ENCODE results near the gene CFB. TPM values are rescaled to one million over a fixed set of nuclear protein-coding genes. Genes with fewer than 3 reads are reported as not detected.

The CFB gene
- total and polyA plus RNA-seq, 2 of the 4 experiments (the other 2 are of a cell fraction): 1.8 to 6.1 TPM

GRCh38 chr6:31947864-31948263 lies 2.0 kb downstream of the CFB start:
- no peak overlapping the region for H3K18ac ChIP-seq (ENCODE audit: low read depth, low read length)
- H3K36me3 ChIP-seq (ENCODE audit: control insufficient read depth, insufficient read depth, low read length): peaks cover 17% of the 10 kb centered on the region
- H3K4me2 ChIP-seq (ENCODE audit: low read depth, low read length): no peak overlapping the region
- intact Hi-C loops (cut with micrococcal nuclease) (no loop called here), in situ Hi-C loops (cut with MboI; ENCODE audit: low sequenced_read_pairs) (loop anchor here (5.0 to 10.0 kb wide), 2 partner anchors 36 to 263 kb away; partner anchors contain the start of gene LY6G5C), dilution Hi-C loops (cut with HindIII; ENCODE audit: low sequenced_read_pairs, unreplicated experiment) (no loop called here)
- H3K79me1 ChIP-seq (ENCODE audit: low read depth in 1 of 2, low read length in 2 of 2): no peaks in the 10 kb centered on the region
- no peak overlapping the region for H3K23ac ChIP-seq (ENCODE audit: low read depth, low read length)
- peaks cover 22% of the 10 kb centered on the region for H3K4me1 ChIP-seq (ENCODE audit: control insufficient read depth, insufficient read depth, low read length)
- 0 out of 2 replicates have a peak, but pooled peaks cover 5% of the 10 kb centered on the region for H4K20me1 ChIP-seq (ENCODE audit: insufficient read depth, low read length)
- peaks cover 12% of the 10 kb centered on the region for H3K9me1 ChIP-seq (ENCODE audit: insufficient read depth, low read length)
- no peak overlapping the region for H3K4me3 ChIP-seq (ENCODE audit: insufficient read depth, low read depth, low read length)
- TF ChIP-seq MAFK (IDR thresholded peaks at IDR 0.05; ENCODE audit: low read depth, low read length): no peak
- TF ChIP-seq RAD21 (IDR thresholded peaks at IDR 0.05; ENCODE audit: low read length): no peak
- no peak for TF ChIP-seq RFX5 (IDR thresholded peaks at IDR 0.05; ENCODE audit: low read depth, low read length)
- TF ChIP-seq SMC3 (IDR thresholded peaks at IDR 0.05; ENCODE audit: low read depth, low read length): no peak
- TF ChIP-seq BHLHE40 (IDR thresholded peaks at IDR 0.05; ENCODE audit: low read depth, low read length): no peak
- TF ChIP-seq MXI1 (IDR thresholded peaks at IDR 0.05; ENCODE audit: borderline replicate concordance, low read depth, low read length): no peak
- no peak for TF ChIP-seq ELK1 (IDR thresholded peaks at IDR 0.05; ENCODE audit: borderline replicate concordance, low read depth, low read length)
- TF ChIP-seq FOS (IDR thresholded peaks at IDR 0.05; ENCODE audit: low read depth, low read length): no peak
- TF ChIP-seq, protein P1, sequence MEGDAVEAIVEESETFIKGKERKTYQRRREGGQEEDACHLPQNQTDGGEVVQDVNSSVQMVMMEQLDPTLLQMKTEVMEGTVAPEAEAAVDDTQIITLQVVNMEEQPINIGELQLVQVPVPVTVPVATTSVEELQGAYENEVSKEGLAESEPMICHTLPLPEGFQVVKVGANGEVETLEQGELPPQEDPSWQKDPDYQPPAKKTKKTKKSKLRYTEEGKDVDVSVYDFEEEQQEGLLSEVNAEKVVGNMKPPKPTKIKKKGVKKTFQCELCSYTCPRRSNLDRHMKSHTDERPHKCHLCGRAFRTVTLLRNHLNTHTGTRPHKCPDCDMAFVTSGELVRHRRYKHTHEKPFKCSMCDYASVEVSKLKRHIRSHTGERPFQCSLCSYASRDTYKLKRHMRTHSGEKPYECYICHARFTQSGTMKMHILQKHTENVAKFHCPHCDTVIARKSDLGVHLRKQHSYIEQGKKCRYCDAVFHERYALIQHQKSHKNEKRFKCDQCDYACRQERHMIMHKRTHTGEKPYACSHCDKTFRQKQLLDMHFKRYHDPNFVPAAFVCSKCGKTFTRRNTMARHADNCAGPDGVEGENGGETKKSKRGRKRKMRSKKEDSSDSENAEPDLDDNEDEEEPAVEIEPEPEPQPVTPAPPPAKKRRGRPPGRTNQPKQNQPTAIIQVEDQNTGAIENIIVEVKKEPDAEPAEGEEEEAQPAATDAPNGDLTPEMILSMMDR (conservative IDR thresholded peaks at IDR 0.05; ENCODE audit: low read depth, low read length): no peak
- no peak for TF ChIP-seq RCOR1 (IDR thresholded peaks at IDR 0.05; ENCODE audit: insufficient replicate concordance, low read length)
- TF ChIP-seq MAZ (IDR thresholded peaks at IDR 0.05; ENCODE audit: borderline replicate concordance, low read depth, low read length): no peak
- no peak for TF ChIP-seq CEBPB (IDR thresholded peaks at IDR 0.05; ENCODE audit: low read depth, low read length)
- TF ChIP-seq POLR2A (IDR thresholded peaks at IDR 0.05; ENCODE audit: low read depth, low read length): no peak
- TF ChIP-seq, protein P2, sequence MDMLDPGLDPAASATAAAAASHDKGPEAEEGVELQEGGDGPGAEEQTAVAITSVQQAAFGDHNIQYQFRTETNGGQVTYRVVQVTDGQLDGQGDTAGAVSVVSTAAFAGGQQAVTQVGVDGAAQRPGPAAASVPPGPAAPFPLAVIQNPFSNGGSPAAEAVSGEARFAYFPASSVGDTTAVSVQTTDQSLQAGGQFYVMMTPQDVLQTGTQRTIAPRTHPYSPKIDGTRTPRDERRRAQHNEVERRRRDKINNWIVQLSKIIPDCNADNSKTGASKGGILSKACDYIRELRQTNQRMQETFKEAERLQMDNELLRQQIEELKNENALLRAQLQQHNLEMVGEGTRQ (IDR thresholded peaks at IDR 0.05; ENCODE audit: low read depth, low read length): no peak
- no peak for TF ChIP-seq CHD1 (IDR thresholded peaks at IDR 0.05; ENCODE audit: low read depth, low read length)
- no peak for TF ChIP-seq NFE2L2 (IDR thresholded peaks at IDR 0.05; ENCODE audit: low read depth, low read length)
- no TSS peak for BruUV-seq (replicated peaks)
- H3K9ac ChIP-seq (ENCODE audit: low read depth, low read length): no peak overlapping the region
- H2AK5ac ChIP-seq (ENCODE audit: low read depth, low read length): no peak overlapping the region; the same call in 1 of the 2 replicates
- H3K4ac ChIP-seq (ENCODE audit: low read depth, low read length): no peak overlapping the region
- ATAC-seq (ENCODE audit: low read depth) (no peak), DNase-seq (no peak)
- no peak overlapping the region for H2BK15ac ChIP-seq (ENCODE audit: low read depth, low read length)
- H4K8ac ChIP-seq (ENCODE audit: low read depth in 2 of 2, low read length in 2 of 2): no peak overlapping the region
- ChIA-PET CTCF (no interaction called here), POLR2A (ENCODE audit: unreplicated experiment) (no interaction called here)
- no peak overlapping the region for H4K5ac ChIP-seq (ENCODE audit: low read depth, low read length)
- no peak overlapping the region for H2BK5ac ChIP-seq (ENCODE audit: low read depth, low read length, poor library complexity, severe bottlenecking)
- no peak overlapping the region for H3K27ac ChIP-seq (ENCODE audit: insufficient read depth, low read length)
- no peak overlapping the region for H2BK120ac ChIP-seq (ENCODE audit: low read depth, low read length)
- no peak overlapping the region for H4K91ac ChIP-seq (ENCODE audit: insufficient read depth, low read depth, low read length)
- WGBS, 2 experiments (ENCODE audit: extremely low coverage in 2 of 2, insufficient read length in 1 of 2): no CpG with 5 or more reads among the region's 4 CpGs
- no peak overlapping the region for H2AFZ ChIP-seq (replicated peaks; ENCODE audit: low read length, poor library complexity)
- H3K56ac ChIP-seq (ENCODE audit: extremely low read depth, insufficient read depth, low read length): no peak overlapping the region
- H2AK9ac ChIP-seq (replicated peaks; ENCODE audit: low read depth, low read length, poor library complexity): no peak overlapping the region
- no peaks in the 10 kb centered on the region for H3K27me3 ChIP-seq (ENCODE audit: control insufficient read depth, insufficient read depth, low read length)
- no peak overlapping the region for H3K14ac ChIP-seq (replicated peaks; ENCODE audit: low read depth, low read length)
- no peaks in the 10 kb centered on the region for H3K9me3 ChIP-seq (ENCODE audit: control insufficient read depth, insufficient read depth, low read length)
- H2BK20ac ChIP-seq (ENCODE audit: low read depth, low read length): no peak overlapping the region

Data from IMR-90 (cell line).